ENCODE data around the gene ARHGEF19. TPM values are rescaled to one million over a fixed set of nuclear protein-coding genes. Genes with fewer than 3 reads are reported as not detected.

ARHGEF19 gene
- total RNA-seq, 1 experiment from 2014 or later, result 38.5 TPM

- no peak for TF ChIP-seq CTCF (conservative IDR thresholded peaks at IDR 0.05)
- TF ChIP-seq EZH2 (IDR thresholded peaks at IDR 0.05; ENCODE audit: low read depth), result no peak
- H3K79me2 ChIP-seq (ENCODE audit: low read depth), result peaks cover 15% of the 10 kb centered on the region
- H3K4me1 ChIP-seq (replicated peaks; ENCODE audit: insufficient read depth), result peaks cover 53% of the 10 kb centered on the region
- intact Hi-C loops (cut with micrococcal nuclease; ENCODE audit: unreplicated experiment), result no loop called here
- H3K9me3 ChIP-seq (ENCODE audit: insufficient read depth, low read depth), result no peaks in the 10 kb centered on the region
- ChIA-PET CTCF (no interaction called here), POLR2A (ENCODE audit: unreplicated experiment) (interaction anchor here (0.6 kb wide), 1 partner anchor 205 kb away, joined by 5 read pairs; no protein-coding TSS in a partner anchor)
- no peaks in the 10 kb centered on the region for H4K20me1 ChIP-seq (ENCODE audit: insufficient read depth)
- H3K9me2 ChIP-seq (ENCODE audit: insufficient read depth), result no peaks in the 10 kb centered on the region
- no peak overlapping the region for H3K4me2 ChIP-seq
- H3K27ac ChIP-seq, result no peak overlapping the region
- no peak for DNase-seq
- no TSS peak for BruUV-seq (replicated peaks)
- H3F3A ChIP-seq (ENCODE audit: insufficient read depth, low read depth), result peaks cover 28% of the 10 kb centered on the region
- H2AFZ ChIP-seq, result no peak overlapping the region
- H3K36me3 ChIP-seq (ENCODE audit: low read depth), result no peaks in the 10 kb centered on the region
- H3K4me3 ChIP-seq, result no peak overlapping the region
- H3K27me3 ChIP-seq (ENCODE audit: insufficient read depth, low read depth), result no peaks in the 10 kb centered on the region
These were observed 50.7 kb downstream of the ARHGEF19 start for GRCh38 chr1:16161717-16162116.

GRCh38 chr1:16158993-16159831 lies 53.2 kb downstream of the ARHGEF19 start:
- H3K4me1 ChIP-seq (replicated peaks; ENCODE audit: insufficient read depth), result peaks cover 44% of the 10 kb centered on the region
- peak overlapping the region; percentile 54 for H3K27ac ChIP-seq
- H3K79me2 ChIP-seq (ENCODE audit: low read depth), result peaks cover 38% of the 10 kb centered on the region
- intact Hi-C loops (cut with micrococcal nuclease; ENCODE audit: unreplicated experiment), result no loop called here
- no peaks in the 10 kb centered on the region for H3K27me3 ChIP-seq (ENCODE audit: insufficient read depth, low read depth)
- peak; percentile 57 to 92 for DNase-seq
- peaks cover 6% of the 10 kb centered on the region; the same call in 1 of the 2 replicates for H4K20me1 ChIP-seq (ENCODE audit: insufficient read depth)
- H3K9me3 ChIP-seq (ENCODE audit: insufficient read depth, low read depth), result no peaks in the 10 kb centered on the region
- H3K36me3 ChIP-seq (ENCODE audit: low read depth), result 0 out of 2 replicates have a peak, but pooled peaks cover 3% of the 10 kb centered on the region
- peaks cover 28% of the 10 kb centered on the region for H3F3A ChIP-seq (ENCODE audit: insufficient read depth, low read depth)
- no peak overlapping the region for H2AFZ ChIP-seq
- H3K4me3 ChIP-seq, result peak overlapping the region; percentile 13; the same call in 1 of the 2 replicates
- CTCF ChIA-PET, result no interaction called here
- POLR2A ChIA-PET (ENCODE audit: unreplicated experiment), result no interaction called here
- TF ChIP-seq CTCF (conservative IDR thresholded peaks at IDR 0.05), result no peak
- TF ChIP-seq EZH2 (IDR thresholded peaks at IDR 0.05; ENCODE audit: low read depth), result no peak
- peak overlapping the region; percentile 96 for H3K4me2 ChIP-seq
- no TSS peak for BruUV-seq (replicated peaks)
- H3K9me2 ChIP-seq (ENCODE audit: insufficient read depth), result no peaks in the 10 kb centered on the region

GRCh38 chr1:16158025-16158424 lies 54.4 kb downstream of the ARHGEF19 start:
- peaks cover 50% of the 10 kb centered on the region for H3K79me2 ChIP-seq (ENCODE audit: low read depth)
- DNase-seq, result no peak
- intact Hi-C loops (cut with micrococcal nuclease; ENCODE audit: unreplicated experiment), result no loop called here
- no peak overlapping the region for H3K4me3 ChIP-seq
- H3K36me3 ChIP-seq (ENCODE audit: low read depth), result peaks cover 12% of the 10 kb centered on the region
- BruUV-seq (replicated peaks), result no TSS peak
- TF ChIP-seq CTCF (conservative IDR thresholded peaks at IDR 0.05), result no peak
- TF ChIP-seq EZH2 (IDR thresholded peaks at IDR 0.05; ENCODE audit: low read depth), result no peak
- no peak overlapping the region for H2AFZ ChIP-seq
- H3F3A ChIP-seq (ENCODE audit: insufficient read depth, low read depth), result peaks cover 36% of the 10 kb centered on the region
- H3K9me3 ChIP-seq (ENCODE audit: insufficient read depth, low read depth), result no peaks in the 10 kb centered on the region
- ChIA-PET POLR2A (ENCODE audit: unreplicated experiment) (no interaction called here), CTCF (no interaction called here)
- H3K27me3 ChIP-seq (ENCODE audit: insufficient read depth, low read depth), result no peaks in the 10 kb centered on the region
- peak overlapping the region; percentile 96 for H3K4me2 ChIP-seq
- H3K4me1 ChIP-seq (replicated peaks; ENCODE audit: insufficient read depth), result peaks cover 38% of the 10 kb centered on the region
- peaks cover 11% of the 10 kb centered on the region for H4K20me1 ChIP-seq (ENCODE audit: insufficient read depth)
- 0 out of 2 replicates have a peak overlapping the region, but pooled peaks have one; percentile 42 for H3K27ac ChIP-seq
- H3K9me2 ChIP-seq (ENCODE audit: insufficient read depth), result no peaks in the 10 kb centered on the region
